HG02678 (cell line): Measurements from ENCODE around the gene ADAMTSL3.

Experiments used
- ATAC-seq: cut with Tn5 transposase; IDR thresholded peaks from one replicate; pipeline ENCODE4 v1.9.1; 2021; ENCODE audit warnings: mild to moderate bottlenecking, moderate library complexity; ENCODE audit not compliant: unreplicated experiment

The ADAMTSL3 gene

DNA sequence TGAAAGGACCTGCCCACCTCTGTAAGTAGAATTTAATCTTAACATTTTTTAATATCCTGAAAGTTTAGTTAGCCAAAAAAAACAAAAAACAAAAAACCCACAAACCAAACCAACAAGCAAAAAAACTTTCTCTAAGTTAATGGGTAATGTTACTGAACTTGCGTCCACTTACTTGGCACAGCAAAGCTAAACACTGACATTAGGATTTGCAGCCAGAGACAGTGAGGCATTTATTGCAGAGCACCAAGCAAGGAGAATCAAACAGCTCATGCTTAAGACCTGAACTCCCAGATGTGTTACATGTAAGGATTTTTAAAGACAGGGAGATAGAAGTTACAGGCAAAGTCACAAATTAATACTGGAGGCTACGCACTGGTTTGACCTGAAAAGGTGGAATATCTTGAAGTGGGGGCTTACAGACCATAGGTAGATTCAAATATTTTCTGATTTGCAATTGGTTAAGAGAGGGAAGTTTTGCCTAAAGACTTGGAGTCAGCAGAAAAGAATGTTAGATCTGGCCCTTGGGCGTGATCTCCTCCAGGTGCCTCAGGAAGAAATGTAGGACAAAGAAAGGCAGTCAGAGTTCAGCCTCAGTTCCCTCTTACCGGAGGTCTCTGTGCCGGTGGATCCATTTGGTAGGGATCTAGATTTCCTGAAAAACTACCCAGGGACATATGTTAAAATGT is 205.0 kb downstream of the ADAMTSL3 start:
- no peak for ATAC-seq

DNA sequence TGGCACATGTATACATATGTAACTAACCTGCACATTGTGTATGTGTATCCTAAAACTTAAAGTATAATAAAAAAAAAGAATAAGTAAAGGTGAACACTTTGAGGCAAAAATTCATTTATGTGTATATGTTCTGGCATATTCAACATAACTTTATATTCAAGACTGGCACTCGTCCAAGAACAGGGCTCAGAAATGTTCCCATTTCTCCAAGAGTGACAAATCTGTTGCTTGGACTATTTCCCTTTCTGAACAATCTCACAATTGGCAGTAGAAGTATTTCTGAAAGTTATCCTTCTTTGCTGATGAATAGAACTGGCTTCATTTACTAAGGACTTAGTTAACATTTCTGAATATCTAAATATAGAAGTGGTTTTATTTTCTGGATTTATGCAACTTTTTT is 212.8 kb downstream of the ADAMTSL3 start:
- ATAC-seq = no peak

DNA sequence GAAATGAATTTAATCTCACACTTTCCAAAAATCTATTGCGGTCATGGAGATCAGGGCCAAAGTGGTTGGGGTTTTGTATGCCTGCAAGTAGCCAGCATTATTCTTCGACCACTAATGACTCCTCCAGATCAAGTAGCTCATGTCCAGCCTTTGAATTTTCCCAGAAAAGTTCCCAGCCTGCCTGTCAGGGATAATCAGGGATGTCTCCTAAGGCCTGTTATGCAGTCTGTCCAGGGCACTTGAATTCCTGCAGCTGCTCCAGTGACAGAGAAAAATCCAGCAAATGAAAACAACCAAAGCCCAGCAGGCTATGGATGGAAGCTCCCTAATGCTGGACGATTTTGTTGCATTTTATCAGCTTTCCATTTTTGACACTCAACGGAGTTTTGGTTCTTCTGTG is 215.4 kb downstream of the ADAMTSL3 start:
- ATAC-seq = no peak

DNA sequence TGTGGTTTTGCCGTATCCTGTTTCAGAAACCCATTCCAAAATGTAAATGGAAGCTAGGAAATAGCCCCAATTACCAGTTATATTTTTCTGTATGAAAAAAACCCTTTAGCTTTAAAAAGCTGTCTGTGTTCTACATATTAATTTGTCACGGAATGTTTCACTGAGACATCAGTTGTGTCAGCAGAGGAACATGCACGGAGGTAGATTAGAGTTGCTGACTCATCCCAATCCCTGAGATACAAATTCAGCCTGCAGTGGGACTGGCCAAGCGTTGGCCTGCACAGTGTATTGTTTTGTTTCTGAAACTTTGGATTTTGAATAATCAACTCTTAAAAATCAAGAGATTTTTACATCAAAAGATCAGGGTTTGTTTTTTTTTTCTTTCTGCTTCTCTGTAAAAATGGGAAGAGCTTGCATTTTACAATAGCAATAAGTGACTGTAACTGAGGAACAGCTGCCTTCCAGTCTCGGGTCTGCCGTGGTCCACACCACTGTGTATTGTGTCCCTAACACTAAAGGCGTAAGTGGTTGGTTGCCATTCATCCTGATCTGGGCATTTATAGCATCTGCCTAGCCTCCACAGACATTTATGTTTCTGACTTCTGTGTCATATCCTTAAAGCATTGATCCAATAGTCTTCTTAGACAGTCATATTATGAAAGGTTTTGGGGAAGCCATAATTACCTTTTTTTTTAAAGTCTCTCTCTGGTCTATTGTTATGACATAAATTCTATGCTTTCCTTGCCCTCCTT is 218.1 kb downstream of the ADAMTSL3 start:
- no peak for ATAC-seq

DNA sequence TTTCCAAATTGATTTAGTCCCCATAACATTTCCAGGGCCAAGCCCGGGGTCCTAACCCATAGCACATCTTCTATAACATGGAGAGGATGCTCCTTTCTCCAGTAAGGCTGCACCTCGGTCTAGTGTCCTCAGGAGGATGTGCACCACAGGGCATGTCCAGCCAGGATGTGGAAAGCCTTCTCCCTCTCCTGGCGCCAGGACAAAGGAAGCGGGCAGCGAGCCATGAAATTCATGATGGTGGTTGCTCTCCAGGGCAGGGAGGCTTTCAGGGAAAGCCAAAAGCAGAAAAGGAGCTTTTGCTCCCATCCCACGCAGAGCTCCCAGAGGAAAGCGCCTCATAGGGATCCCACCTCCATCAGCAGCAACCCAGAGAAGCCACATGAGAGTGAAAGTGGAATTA is 220.0 kb downstream of the ADAMTSL3 start:
- ATAC-seq = no peak

- ATAC-seq = no peak
These were observed 226.6 kb downstream of the ADAMTSL3 start for GRCh38 chr15:83880529-83880928.

- no peak for ATAC-seq
These were observed 227.2 kb downstream of the ADAMTSL3 start for GRCh38 chr15:83881156-83881555.

- no peak for ATAC-seq
These were observed 232.4 kb downstream of the ADAMTSL3 start for GRCh38 chr15:83886321-83886720.

- ATAC-seq = no peak
These were observed 233.5 kb downstream of the ADAMTSL3 start for GRCh38 chr15:83887404-83887803.

- ATAC-seq = no peak
These were observed 234.0 kb downstream of the ADAMTSL3 start for GRCh38 chr15:83887961-83888360.

DNA sequence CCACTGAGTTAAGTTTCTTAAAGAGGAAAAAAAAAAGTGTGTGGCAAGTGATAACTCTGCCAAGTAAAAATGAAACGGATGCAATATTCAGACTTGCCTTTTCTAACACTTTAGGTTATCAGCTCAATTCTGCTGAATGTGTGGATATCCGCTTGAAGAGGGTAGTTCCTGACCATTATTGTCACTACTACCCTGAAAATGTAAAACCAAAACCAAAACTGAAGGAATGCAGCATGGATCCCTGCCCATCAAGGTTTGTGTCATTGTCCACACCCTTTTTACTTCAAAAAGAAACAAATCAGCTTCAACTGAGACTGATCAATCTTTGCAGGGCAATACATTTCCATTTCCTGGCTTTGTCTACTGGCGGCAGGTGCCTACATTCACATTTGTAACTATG is 236.1 kb downstream of the ADAMTSL3 start:
- ATAC-seq = no peak

GRCh38 chr15:83890587-83890986 is 236.7 kb downstream of the ADAMTSL3 start:
- ATAC-seq = no peak

- no peak for ATAC-seq
These were observed 238.6 kb downstream of the ADAMTSL3 start for GRCh38 chr15:83892498-83892897.

GRCh38 chr15:83893308-83893707 is 239.4 kb downstream of the ADAMTSL3 start:
- ATAC-seq = no peak

DNA sequence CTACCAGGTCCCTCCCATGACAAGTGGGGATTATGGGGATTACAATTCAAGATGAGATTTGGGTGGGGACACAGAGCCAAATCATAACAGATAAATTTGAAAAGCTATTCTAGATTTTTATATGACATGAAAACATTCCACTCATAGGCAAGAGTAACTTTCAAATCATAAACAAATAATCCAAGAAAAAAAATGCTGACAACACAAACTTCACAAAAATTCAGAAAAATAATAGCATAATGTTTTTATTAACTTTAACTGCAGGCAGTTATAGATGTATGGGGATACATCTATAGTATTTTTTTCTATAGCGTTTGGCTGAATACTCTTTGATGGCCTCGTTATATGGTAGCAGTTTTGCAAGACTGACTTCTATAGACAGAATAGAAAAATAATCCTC is 243.1 kb downstream of the ADAMTSL3 start:
- ATAC-seq = no peak

GRCh38 chr15:83898361-83898760 is 244.4 kb downstream of the ADAMTSL3 start:
- ATAC-seq = no peak

GRCh38 chr15:83899670-83900069 is 245.7 kb downstream of the ADAMTSL3 start:
- no peak for ATAC-seq

DNA sequence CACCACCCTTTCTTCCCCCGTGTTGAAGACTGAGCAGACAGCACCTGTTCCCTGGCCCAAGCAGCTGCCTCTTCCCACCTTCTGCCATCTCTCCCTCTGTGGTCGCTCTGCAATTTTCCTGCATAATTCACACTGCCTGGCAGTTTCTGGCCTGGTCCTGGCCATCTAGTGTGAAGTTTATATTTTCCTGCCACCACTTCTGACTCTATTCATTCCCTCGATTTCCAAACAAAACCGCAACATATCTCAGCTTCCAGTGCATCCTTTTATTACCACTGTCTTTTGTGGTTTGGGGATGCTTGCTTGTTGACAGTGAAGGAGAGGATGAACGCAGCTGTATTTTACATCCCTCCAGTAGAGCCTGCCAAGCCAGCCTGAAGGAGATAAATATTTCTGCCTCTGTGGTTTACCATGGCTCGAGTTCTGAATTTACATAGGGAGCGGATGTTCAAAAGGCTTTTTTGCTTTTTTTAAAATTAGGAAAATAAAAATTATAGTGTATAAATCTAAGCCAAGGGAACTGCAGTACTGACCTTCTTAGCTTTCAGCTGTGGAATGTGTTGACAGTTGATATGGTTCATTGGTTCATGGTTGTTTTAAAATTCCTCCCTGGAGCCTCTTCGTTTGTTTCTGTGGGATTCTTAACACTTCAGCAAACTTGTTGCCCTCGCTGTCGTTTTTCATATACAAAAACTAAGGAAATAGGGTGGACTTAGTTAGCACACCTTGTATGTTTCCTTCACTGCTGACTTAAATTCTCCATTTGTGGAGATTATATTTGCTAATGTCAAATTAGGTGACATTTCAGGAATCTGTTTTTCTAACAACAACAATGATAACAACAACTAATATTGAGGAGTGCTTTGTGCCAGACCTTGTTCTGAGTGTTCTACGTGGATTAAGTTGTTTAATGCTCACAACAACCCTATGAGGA is 250.5 kb downstream of the ADAMTSL3 start:
- ATAC-seq = no peak

GRCh38 chr15:83905556-83906273 is 251.8 kb downstream of the ADAMTSL3 start:
- no peak for ATAC-seq

- no peak for ATAC-seq
These were observed 257.4 kb downstream of the ADAMTSL3 start for GRCh38 chr15:83911345-83911744.

DNA sequence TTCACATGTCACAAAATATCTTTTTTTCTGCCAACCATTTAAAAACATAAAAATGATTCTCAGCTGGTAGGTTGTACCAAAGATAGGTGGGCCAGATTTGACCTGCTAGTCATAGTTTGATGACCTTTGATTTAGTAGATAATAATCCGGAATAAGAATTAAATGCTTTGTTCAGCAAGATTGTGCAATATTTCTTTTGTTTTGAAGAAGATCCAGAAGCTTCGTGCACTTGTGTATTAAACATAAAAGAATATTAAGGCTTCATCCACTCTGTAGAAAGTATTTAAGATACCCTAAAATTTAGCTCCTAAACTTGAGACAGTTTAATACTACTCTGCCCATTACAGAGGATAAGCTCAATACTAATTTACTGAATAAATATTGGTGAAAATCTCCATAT is 258.4 kb downstream of the ADAMTSL3 start:
- ATAC-seq = no peak
